Measurements from ENCODE around the gene OAT. TPM values are rescaled to one million over a fixed set of nuclear protein-coding genes. Genes with fewer than 3 reads are reported as not detected.

Gene OAT
- total and polyA plus RNA-seq, 2 of the 4 experiments (the other 2 are of a cell fraction): 110 to 152 TPM

GRCh38 chr10:124451276-124451675 is 32.6 kb upstream of the OAT start:
- Histone ChIP-seq H3K4me3 (ENCODE audit: insufficient read depth, low read depth, low read length) (no peak overlapping the region), H3K14ac (replicated peaks; ENCODE audit: low read depth, low read length) (no peak overlapping the region), H3K36me3 (ENCODE audit: control insufficient read depth, insufficient read depth, low read length) (no peaks in the 10 kb centered on the region), H3K9ac (ENCODE audit: low read depth, low read length) (no peak overlapping the region), H2AK5ac (ENCODE audit: low read depth, low read length) (no peak overlapping the region), H3K4me2 (ENCODE audit: low read depth, low read length) (no peak overlapping the region), H3K4ac (ENCODE audit: low read depth, low read length) (no peak overlapping the region), H3K18ac (ENCODE audit: low read depth, low read length) (no peak overlapping the region), H4K5ac (ENCODE audit: low read depth, low read length) (no peak overlapping the region), H3K79me1 (ENCODE audit: low read depth in 1 of 2, low read length in 2 of 2) (no peaks in the 10 kb centered on the region), H2AFZ (replicated peaks; ENCODE audit: low read length, poor library complexity) (no peak overlapping the region), H2BK20ac (ENCODE audit: low read depth, low read length) (no peak overlapping the region), H4K8ac (ENCODE audit: low read depth in 2 of 2, low read length in 2 of 2) (no peak overlapping the region), H3K9me1 (ENCODE audit: insufficient read depth, low read length) (no peaks in the 10 kb centered on the region), H4K20me1 (ENCODE audit: insufficient read depth, low read length) (no peaks in the 10 kb centered on the region), H3K9me3 (ENCODE audit: control insufficient read depth, insufficient read depth, low read length) (no peaks in the 10 kb centered on the region; the same call in 1 of the 2 replicates), H2BK120ac (ENCODE audit: low read depth, low read length) (no peak overlapping the region), H2BK5ac (ENCODE audit: low read depth, low read length, poor library complexity, severe bottlenecking) (no peak overlapping the region), H2BK15ac (ENCODE audit: low read depth, low read length) (no peak overlapping the region), H3K23ac (ENCODE audit: low read depth, low read length) (no peak overlapping the region), H4K91ac (ENCODE audit: insufficient read depth, low read depth, low read length) (no peak overlapping the region), H3K56ac (ENCODE audit: extremely low read depth, insufficient read depth, low read length) (no peak overlapping the region), H3K27ac (ENCODE audit: insufficient read depth, low read length) (no peak overlapping the region), H3K4me1 (ENCODE audit: control insufficient read depth, insufficient read depth, low read length) (no peaks in the 10 kb centered on the region; the same call in 1 of the 2 replicates), H2AK9ac (replicated peaks; ENCODE audit: low read depth, low read length, poor library complexity) (no peak overlapping the region), H3K27me3 (ENCODE audit: control insufficient read depth, insufficient read depth, low read length) (peaks cover 87% of the 10 kb centered on the region)
- in situ Hi-C loops (cut with MboI; ENCODE audit: low sequenced_read_pairs): no loop called here
- ChIA-PET POLR2A (ENCODE audit: unreplicated experiment) (no interaction called here), CTCF (no interaction called here)
- dilution Hi-C loops (cut with HindIII; ENCODE audit: low sequenced_read_pairs, unreplicated experiment): no loop called here
- WGBS, 2 experiments (ENCODE audit: extremely low coverage in 2 of 2, insufficient read length in 1 of 2): no CpG with 5 or more reads among the region's 6 CpGs
- no peak for DNase-seq
- intact Hi-C loops (cut with micrococcal nuclease): no loop called here
- TF ChIP-seq NFE2L2 (IDR thresholded peaks at IDR 0.05; ENCODE audit: low read depth, low read length) (peak; percentile 5; the same call in 1 of the 2 replicates), CHD1 (IDR thresholded peaks at IDR 0.05; ENCODE audit: low read depth, low read length) (no peak)
- BruUV-seq (replicated peaks): no TSS peak
- no peak for ATAC-seq (ENCODE audit: low read depth)
